HepG2 (cell line): ENCODE results near the gene CCDC6. TPM values are rescaled to one million over a fixed set of nuclear protein-coding genes. Genes with fewer than 3 reads are reported as not detected.

Source experiments
- AGO2 ChIP-seq: fragments of 200-400 bp; formaldehyde crosslinking; optimal IDR thresholded peaks from 2 replicates; pipeline ENCODE3; 2017; ENCODE audit warnings: mild to moderate bottlenecking, low read depth, low read length, moderate library complexity
- EEA1 ChIP-seq: sonication (generic); formaldehyde crosslinking; IDR thresholded peaks from 2 replicates; pipeline ENCODE4 v1.5.1; 2020; ENCODE audit warnings: mild to moderate bottlenecking, missing genetic modification reagents, borderline replicate concordance
- ELF4 ChIP-seq: sonication (generic); formaldehyde crosslinking; IDR thresholded peaks from 2 replicates; pipeline ENCODE4 v1.5.0; 2020; ENCODE audit warnings: missing genetic modification reagents, mild to moderate bottlenecking, moderate library complexity, borderline replicate concordance
- HNF4G ChIP-seq, 2 experiments: sonication (generic) in 1 of 2; formaldehyde crosslinking in 1 of 2; IDR thresholded peaks; 2 replicates each; pipeline versions ENCODE4 v1.4.0 to v1.6.1; 2011 to 2020; ENCODE audit warnings: borderline replicate concordance in 2 of 2, low read depth in 2 of 2, mild to moderate bottlenecking in 2 of 2, low read length in 1 of 2, missing genetic modification reagents in 1 of 2, moderate library complexity in 1 of 2
- HNRNPK ChIP-seq: fragments of 200-400 bp; formaldehyde crosslinking; IDR thresholded peaks from 2 replicates; pipeline ENCODE4 v1.6.1; 2018; ENCODE audit warnings: low read length, low read depth, moderate library complexity, mild to moderate bottlenecking; ENCODE audit not compliant: poor library complexity, severe bottlenecking
- HNRNPUL1 ChIP-seq: fragments of 200-400 bp; formaldehyde crosslinking; IDR thresholded peaks from 2 replicates; pipeline ENCODE4 v1.6.1; 2017; ENCODE audit warnings: low read depth, mild to moderate bottlenecking, low read length, moderate library complexity
- NCOA2 ChIP-seq: sonication (generic); formaldehyde crosslinking; IDR thresholded peaks from 2 replicates; pipeline ENCODE4 v1.8.0; 2022; ENCODE audit warnings: inconsistent platforms
- RORA ChIP-seq: sonication (generic); formaldehyde crosslinking; IDR thresholded peaks from 2 replicates; pipeline ENCODE4 v1.5.0; 2020; ENCODE audit warnings: mild to moderate bottlenecking, missing genetic modification reagents, moderate library complexity
- RXRA ChIP-seq: sonication (generic); formaldehyde crosslinking; IDR thresholded peaks from 2 replicates; pipeline ENCODE4 v1.5.1; 2020; ENCODE audit warnings: missing genetic modification reagents
- ZFX ChIP-seq: sonication (generic); formaldehyde crosslinking; IDR thresholded peaks from 2 replicates; pipeline ENCODE4 v1.4.0; 2020; ENCODE audit warnings: mild to moderate bottlenecking, low read depth, missing genetic modification reagents, moderate library complexity
- ZNF274 ChIP-seq: sonication (generic); formaldehyde crosslinking; IDR thresholded peaks from 2 replicates; pipeline ENCODE4 v1.5.1; 2020; ENCODE audit warnings: mild to moderate bottlenecking, missing genetic modification reagents
- ZNF549 ChIP-seq: sonication (generic); formaldehyde crosslinking; IDR thresholded peaks from 2 replicates; pipeline ENCODE4 v1.5.0; 2020; ENCODE audit warnings: missing genetic modification reagents
- ZNF552 ChIP-seq: sonication (generic); formaldehyde crosslinking; IDR thresholded peaks from 2 replicates; pipeline ENCODE4 v1.9.0; 2022; ENCODE audit warnings: missing genetic modification reagents, mild to moderate bottlenecking, borderline replicate concordance
- ZNF619 ChIP-seq: sonication (generic); formaldehyde crosslinking; IDR thresholded peaks from 2 replicates; pipeline ENCODE4 v1.4.0; 2020; ENCODE audit warnings: mild to moderate bottlenecking, missing genetic modification reagents
- polyA plus RNA-seq, 8 experiments: library from polyadenylated mRNA; depleted of rRNA in 3 of 8; stranded (reverse) in 7 of 8; unstranded in 1 of 8; fragments of >200 nt; fragmentation: Illumina TruSeq in 4 of 8; extraction: Trizol in 4 of 8; gene quantifications; 2 replicates each; pipeline versions ENCODE4 v1.2.1 to v1.2.3, GENCODE V29; 2011 to 2016; ENCODE audit warnings: low read depth in 4 of 8, missing spikeins in 1 of 8, mixed read lengths in 1 of 8; ENCODE audit not compliant: insufficient read depth in 1 of 8
- total RNA-seq, 5 experiments: library from RNA; depleted of rRNA; stranded (reverse); fragments of >200 nt; fragmentation: Illumina TruSeq; extraction: Trizol; gene quantifications; 2 replicates each; pipeline ENCODE4 v1.2.3, GENCODE V29; 2016; ENCODE audit warnings: low read depth in 1 of 5
- TF ChIP-seq, protein P1 (sequence below), 2 experiments: sonication (generic) in 1 of 2; formaldehyde crosslinking in 1 of 2; IDR thresholded peaks; 2 replicates each; pipeline versions ENCODE4 v1.6.1 to v1.9.0; 2014 to 2022; ENCODE audit warnings: antibody characterized with exemption in 1 of 2, borderline replicate concordance in 1 of 2, inconsistent platforms in 1 of 2, low read depth in 1 of 2, missing genetic modification reagents in 1 of 2
- TF ChIP-seq, protein P2 (sequence below): sonication (generic); formaldehyde crosslinking; IDR thresholded peaks from 2 replicates; pipeline ENCODE4 v1.8.1; 2022; ENCODE audit warnings: low read depth, mild to moderate bottlenecking, missing genetic modification reagents
- TF ChIP-seq, protein P3 (sequence below): IDR thresholded peaks from 2 replicates; pipeline ENCODE4 v1.6.1; 2016; ENCODE audit warnings: mild to moderate bottlenecking
- TF ChIP-seq, protein P4 (sequence below): IDR thresholded peaks from 2 replicates; pipeline ENCODE4 v1.6.1; 2016; ENCODE audit warnings: control low read depth

CCDC6 gene
- total and polyA plus RNA-seq, 2 of the 13 experiments (the other 11 are each of a cell fraction or from before 2014, with no cell fraction given): 17.9 to 18.3 TPM

DNA sequence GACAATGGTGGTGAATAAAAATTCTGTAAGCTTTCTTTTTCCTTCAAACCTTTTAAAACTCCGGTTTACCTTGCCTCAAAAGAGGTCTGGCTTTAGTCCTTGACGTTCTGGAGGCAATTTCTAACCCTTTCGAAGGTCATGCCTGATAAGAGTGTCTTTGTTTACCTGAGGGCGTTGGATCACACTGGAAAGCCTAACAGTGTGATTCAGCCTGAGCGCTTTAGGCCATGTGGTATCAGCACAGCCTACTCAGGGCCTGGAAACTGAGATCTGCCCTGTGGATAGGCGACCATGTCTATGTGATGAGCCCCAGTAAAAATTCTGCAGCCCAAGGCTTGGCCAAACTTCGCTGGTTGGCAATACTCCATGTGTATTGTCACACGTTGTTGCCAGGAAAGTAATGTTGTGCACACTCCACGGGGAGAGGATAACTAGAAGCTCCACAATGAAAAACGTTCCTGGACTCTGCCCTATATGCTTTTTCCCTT, 10.7 kb downstream of the CCDC6 start (continued):
- TF ChIP-seq RXRA (CRISPR knock-in tag) (peak; percentile 46; the same call in 1 of the 2 replicates), ELF4 (CRISPR knock-in tag) (no peak), NCOA2 (CRISPR knock-in tag) (peak; percentile 48), ZNF619 (CRISPR knock-in tag) (no peak), AGO2 (no peak), ZNF549 (CRISPR knock-in tag) (no peak), RORA (CRISPR knock-in tag) (no peak), ZNF552 (CRISPR knock-in tag) (no peak), HNRNPK (no peak), HNRNPUL1 (no peak), ZNF274 (no peak), EEA1 (CRISPR knock-in tag) (no peak), HNF4G (IDR thresholded peaks at IDR 0.05; ENCODE audit: borderline replicate concordance, low read depth, low read length) (no peak), HNF4G (CRISPR knock-in tag; IDR thresholded peaks at IDR 0.05; ENCODE audit: borderline replicate concordance, low read depth) (no peak), ZFX (peak; percentile 77)
- TF ChIP-seq, protein P1, sequence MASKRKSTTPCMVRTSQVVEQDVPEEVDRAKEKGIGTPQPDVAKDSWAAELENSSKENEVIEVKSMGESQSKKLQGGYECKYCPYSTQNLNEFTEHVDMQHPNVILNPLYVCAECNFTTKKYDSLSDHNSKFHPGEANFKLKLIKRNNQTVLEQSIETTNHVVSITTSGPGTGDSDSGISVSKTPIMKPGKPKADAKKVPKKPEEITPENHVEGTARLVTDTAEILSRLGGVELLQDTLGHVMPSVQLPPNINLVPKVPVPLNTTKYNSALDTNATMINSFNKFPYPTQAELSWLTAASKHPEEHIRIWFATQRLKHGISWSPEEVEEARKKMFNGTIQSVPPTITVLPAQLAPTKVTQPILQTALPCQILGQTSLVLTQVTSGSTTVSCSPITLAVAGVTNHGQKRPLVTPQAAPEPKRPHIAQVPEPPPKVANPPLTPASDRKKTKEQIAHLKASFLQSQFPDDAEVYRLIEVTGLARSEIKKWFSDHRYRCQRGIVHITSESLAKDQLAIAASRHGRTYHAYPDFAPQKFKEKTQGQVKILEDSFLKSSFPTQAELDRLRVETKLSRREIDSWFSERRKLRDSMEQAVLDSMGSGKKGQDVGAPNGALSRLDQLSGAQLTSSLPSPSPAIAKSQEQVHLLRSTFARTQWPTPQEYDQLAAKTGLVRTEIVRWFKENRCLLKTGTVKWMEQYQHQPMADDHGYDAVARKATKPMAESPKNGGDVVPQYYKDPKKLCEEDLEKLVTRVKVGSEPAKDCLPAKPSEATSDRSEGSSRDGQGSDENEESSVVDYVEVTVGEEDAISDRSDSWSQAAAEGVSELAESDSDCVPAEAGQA (IDR thresholded peaks at IDR 0.05; ENCODE audit: low read depth): no peak
- TF ChIP-seq, protein P1 (CRISPR knock-in tag; IDR thresholded peaks at IDR 0.05; ENCODE audit: borderline replicate concordance): no peak
- TF ChIP-seq, protein P2, sequence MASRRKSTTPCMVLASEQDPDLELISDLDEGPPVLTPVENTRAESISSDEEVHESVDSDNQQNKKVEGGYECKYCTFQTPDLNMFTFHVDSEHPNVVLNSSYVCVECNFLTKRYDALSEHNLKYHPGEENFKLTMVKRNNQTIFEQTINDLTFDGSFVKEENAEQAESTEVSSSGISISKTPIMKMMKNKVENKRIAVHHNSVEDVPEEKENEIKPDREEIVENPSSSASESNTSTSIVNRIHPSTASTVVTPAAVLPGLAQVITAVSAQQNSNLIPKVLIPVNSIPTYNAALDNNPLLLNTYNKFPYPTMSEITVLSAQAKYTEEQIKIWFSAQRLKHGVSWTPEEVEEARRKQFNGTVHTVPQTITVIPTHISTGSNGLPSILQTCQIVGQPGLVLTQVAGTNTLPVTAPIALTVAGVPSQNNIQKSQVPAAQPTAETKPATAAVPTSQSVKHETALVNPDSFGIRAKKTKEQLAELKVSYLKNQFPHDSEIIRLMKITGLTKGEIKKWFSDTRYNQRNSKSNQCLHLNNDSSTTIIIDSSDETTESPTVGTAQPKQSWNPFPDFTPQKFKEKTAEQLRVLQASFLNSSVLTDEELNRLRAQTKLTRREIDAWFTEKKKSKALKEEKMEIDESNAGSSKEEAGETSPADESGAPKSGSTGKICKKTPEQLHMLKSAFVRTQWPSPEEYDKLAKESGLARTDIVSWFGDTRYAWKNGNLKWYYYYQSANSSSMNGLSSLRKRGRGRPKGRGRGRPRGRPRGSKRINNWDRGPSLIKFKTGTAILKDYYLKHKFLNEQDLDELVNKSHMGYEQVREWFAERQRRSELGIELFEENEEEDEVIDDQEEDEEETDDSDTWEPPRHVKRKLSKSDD (CRISPR knock-in tag): no peak
- TF ChIP-seq, protein P3, sequence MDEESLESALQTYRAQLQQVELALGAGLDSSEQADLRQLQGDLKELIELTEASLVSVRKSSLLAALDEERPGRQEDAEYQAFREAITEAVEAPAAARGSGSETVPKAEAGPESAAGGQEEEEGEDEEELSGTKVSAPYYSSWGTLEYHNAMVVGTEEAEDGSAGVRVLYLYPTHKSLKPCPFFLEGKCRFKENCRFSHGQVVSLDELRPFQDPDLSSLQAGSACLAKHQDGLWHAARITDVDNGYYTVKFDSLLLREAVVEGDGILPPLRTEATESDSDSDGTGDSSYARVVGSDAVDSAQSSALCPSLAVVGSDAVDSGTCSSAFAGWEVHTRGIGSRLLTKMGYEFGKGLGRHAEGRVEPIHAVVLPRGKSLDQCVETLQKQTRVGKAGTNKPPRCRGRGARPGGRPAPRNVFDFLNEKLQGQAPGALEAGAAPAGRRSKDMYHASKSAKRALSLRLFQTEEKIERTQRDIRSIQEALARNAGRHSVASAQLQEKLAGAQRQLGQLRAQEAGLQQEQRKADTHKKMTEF: peak; percentile 62
- TF ChIP-seq, protein P4, sequence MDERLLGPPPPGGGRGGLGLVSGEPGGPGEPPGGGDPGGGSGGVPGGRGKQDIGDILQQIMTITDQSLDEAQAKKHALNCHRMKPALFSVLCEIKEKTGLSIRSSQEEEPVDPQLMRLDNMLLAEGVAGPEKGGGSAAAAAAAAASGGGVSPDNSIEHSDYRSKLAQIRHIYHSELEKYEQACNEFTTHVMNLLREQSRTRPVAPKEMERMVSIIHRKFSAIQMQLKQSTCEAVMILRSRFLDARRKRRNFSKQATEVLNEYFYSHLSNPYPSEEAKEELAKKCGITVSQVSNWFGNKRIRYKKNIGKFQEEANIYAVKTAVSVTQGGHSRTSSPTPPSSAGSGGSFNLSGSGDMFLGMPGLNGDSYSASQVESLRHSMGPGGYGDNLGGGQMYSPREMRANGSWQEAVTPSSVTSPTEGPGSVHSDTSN (CRISPR knock-in tag): no peak
